SU-DHL-6 (cell line): Measurements from ENCODE around the gene EWSR1.

ENCODE experiments used
- H2AFZ ChIP-seq: fragments of 200-600 bp; sonication (generic); 2 replicates; pipeline ENCODE4 v1.6.1; 2014; ENCODE audit warnings: low read depth, mild to moderate bottlenecking, moderate library complexity, mixed read lengths, antibody characterized with exemption, low read length; ENCODE audit not compliant: severe bottlenecking
- H3F3A ChIP-seq: fragments of 200-600 bp; shearing (Covaris generic); 2 replicates; pipeline ENCODE4 v1.6.0; 2016; ENCODE audit warnings: antibody characterized with exemption, mild to moderate bottlenecking; ENCODE audit not compliant: insufficient read depth
- H3K27ac ChIP-seq: fragments of 200-600 bp; sonication (generic); 2 replicates; pipeline ENCODE4 v1.5.1; 2016; ENCODE audit warnings: low read depth, mild to moderate bottlenecking, low read length, moderate library complexity, mixed read lengths
- H3K27me3 ChIP-seq: fragments of 200-600 bp; sonication (generic), shearing (Covaris generic); 2 replicates; pipeline ENCODE4 v1.6.0; 2014; ENCODE audit warnings: mild to moderate bottlenecking, low read length
- H3K36me3 ChIP-seq: fragments of 200-600 bp; sonication (generic); 2 replicates; pipeline ENCODE4 v1.6.1; 2014; ENCODE audit warnings: mild to moderate bottlenecking, low read length, mixed read lengths
- H3K4me2 ChIP-seq: fragments of 300-600, 200-600 bp; shearing (Covaris generic), sonication (generic); 2 replicates; pipeline ENCODE4 v1.6.0; 2014; ENCODE audit warnings: low read length, low read depth, mild to moderate bottlenecking; ENCODE audit not compliant: poor library complexity, severe bottlenecking
- H3K4me3 ChIP-seq: fragments of 200-600 bp; sonication (generic); 2 replicates; pipeline ENCODE4 v1.5.1; 2014; ENCODE audit warnings: antibody characterized with exemption, low read length, mild to moderate bottlenecking, mixed read lengths; ENCODE audit not compliant: insufficient read depth, poor library complexity, severe bottlenecking
- H3K79me2 ChIP-seq: fragments of 200-600 bp; sonication (generic); 2 replicates; pipeline ENCODE4 v1.6.1; 2014; ENCODE audit warnings: mild to moderate bottlenecking, low read length, moderate library complexity; ENCODE audit not compliant: insufficient read depth
- H3K9ac ChIP-seq: fragments of 200-600 bp; sonication (generic); 2 replicates; pipeline ENCODE4 v1.7.0; 2014; ENCODE audit warnings: mild to moderate bottlenecking, low read length
- H3K9me2 ChIP-seq: fragments of 200-600 bp; sonication (generic); replicated peaks from 2 replicates; pipeline ENCODE4 v1.6.1; 2014; ENCODE audit warnings: low read length; ENCODE audit not compliant: insufficient read depth
- H3K9me3 ChIP-seq: fragments of 200-600 bp; sonication (generic); 2 replicates; pipeline ENCODE4 v1.6.1; 2014; ENCODE audit warnings: low read length, mixed read lengths; ENCODE audit not compliant: insufficient read depth
- H4K20me1 ChIP-seq: fragments of 200-600 bp; sonication (generic); 2 replicates; pipeline ENCODE4 v1.6.1; 2014; ENCODE audit warnings: low read depth, mild to moderate bottlenecking, antibody characterized with exemption, low read length, moderate library complexity, mixed read lengths
- CTCF ChIP-seq: fragments of 200-600 bp; sonication (generic); IDR thresholded peaks from one replicate; pipeline ENCODE4 v1.5.1; 2017; ENCODE audit warnings: antibody characterized with exemption, mild to moderate bottlenecking, low read length, moderate library complexity; ENCODE audit not compliant: insufficient read depth, poor library complexity, severe bottlenecking
- EZH2phosphoT487 ChIP-seq: fragments of 200-600 bp; sonication (generic), shearing (Covaris generic); conservative IDR thresholded peaks from 2 replicates; pipeline ENCODE4 v1.6.1; 2018; ENCODE audit warnings: mild to moderate bottlenecking, antibody characterized with exemption, low read length, moderate library complexity, mixed read lengths

EWSR1 gene

GRCh38 chr22:29251265-29251664 lies 16.8 kb upstream of the EWSR1 start:
- Histone ChIP-seq H3K9me3 (no peaks in the 10 kb centered on the region), H3K27ac (no peak overlapping the region), H3K9ac (no peak overlapping the region), H3K4me3 (no peak overlapping the region), H3K9me2 (no peaks in the 10 kb centered on the region), H3K79me2 (no peaks in the 10 kb centered on the region), H3K27me3 (no peaks in the 10 kb centered on the region), H3K4me2 (no peak overlapping the region), H2AFZ (no peak overlapping the region), H4K20me1 (no peaks in the 10 kb centered on the region), H3F3A (no peaks in the 10 kb centered on the region), H3K36me3 (no peaks in the 10 kb centered on the region)
- TF ChIP-seq EZH2phosphoT487 (no peak), CTCF (no peak)

GRCh38 chr22:29251981-29252911 lies 15.8 kb upstream of the EWSR1 start:
- no peaks in the 10 kb centered on the region for H3K27me3 ChIP-seq
- no peak for TF ChIP-seq EZH2phosphoT487
- TF ChIP-seq CTCF, result no peak
- H3K4me2 ChIP-seq, result no peak overlapping the region

GRCh38 chr22:29253561-29254285 lies 14.3 kb upstream of the EWSR1 start:
- Histone ChIP-seq H3K79me2 (no peaks in the 10 kb centered on the region), H3K9me2 (no peaks in the 10 kb centered on the region), H3K9ac (no peak overlapping the region), H3K36me3 (no peaks in the 10 kb centered on the region), H3K27me3 (no peaks in the 10 kb centered on the region), H3K9me3 (no peaks in the 10 kb centered on the region), H3K27ac (no peak overlapping the region), H4K20me1 (no peaks in the 10 kb centered on the region), H3K4me2 (no peak overlapping the region), H3F3A (no peaks in the 10 kb centered on the region), H3K4me3 (no peak overlapping the region), H2AFZ (no peak overlapping the region)
- TF ChIP-seq CTCF, result no peak
- no peak for TF ChIP-seq EZH2phosphoT487

More at GRCh38 chr22:29251981-29252911, 15.8 kb upstream of the EWSR1 start:
- Histone ChIP-seq H3K79me2 (no peaks in the 10 kb centered on the region), H3K9me2 (no peaks in the 10 kb centered on the region), H3K36me3 (no peaks in the 10 kb centered on the region), H2AFZ (no peak overlapping the region), H3F3A (no peaks in the 10 kb centered on the region), H4K20me1 (no peaks in the 10 kb centered on the region), H3K27ac (no peak overlapping the region), H3K4me3 (no peak overlapping the region), H3K9ac (no peak overlapping the region), H3K9me3 (no peaks in the 10 kb centered on the region)
